GM23338 (cell line): Measurements from ENCODE around the gene CD300C. TPM values are rescaled to one million over a fixed set of nuclear protein-coding genes. Genes with fewer than 3 reads are reported as not detected.

ENCODE experiments used
- ATAC-seq: fragments of 200-7000 bp; cut with Tn5 transposase; 3 replicates; pipeline ENCODE4 v1.9.1; 2020
- DNase-seq: peaks from one replicate; pipeline ENCODE4 v3.0.0-alpha.2; 2015; ENCODE audit warnings: low spot score
- H2AFZ ChIP-seq: fragments of 200-600 bp; sonication (generic); 2 replicates; pipeline ENCODE4 v1.8.0; 2016; ENCODE audit warnings: antibody characterized with exemption, mild to moderate bottlenecking, moderate library complexity
- H3F3A ChIP-seq: fragments of 200-600 bp; sonication (generic); replicated peaks from 2 replicates; pipeline ENCODE4 v1.8.0; 2017; ENCODE audit warnings: antibody characterized with exemption, mixed run types, low read depth
- H3K27ac ChIP-seq: fragments of 200-600 bp; sonication (generic); 2 replicates; pipeline ENCODE4 v1.6.1; 2016; ENCODE audit warnings: low read depth
- H3K27me3 ChIP-seq: fragments of 200-600 bp; sonication (generic); 2 replicates; pipeline ENCODE4 v1.8.0; 2016; ENCODE audit warnings: mild to moderate bottlenecking, mixed run types, moderate library complexity; ENCODE audit not compliant: insufficient read depth
- H3K36me3 ChIP-seq: fragments of 200-600 bp; sonication (generic); 2 replicates; pipeline ENCODE4 v1.8.0; 2016; ENCODE audit warnings: mild to moderate bottlenecking; ENCODE audit not compliant: insufficient read depth
- H3K4me1 ChIP-seq: fragments of 200-600 bp; sonication (generic); 2 replicates; pipeline ENCODE4 v1.8.0; 2016; ENCODE audit warnings: mild to moderate bottlenecking, moderate library complexity; ENCODE audit not compliant: insufficient read depth
- H3K4me2 ChIP-seq: fragments of 200-600 bp; sonication (generic); 2 replicates; pipeline ENCODE4 v1.7.1; 2017; ENCODE audit warnings: mixed run types
- H3K4me3 ChIP-seq: fragments of 200-600 bp; sonication (generic); 2 replicates; pipeline ENCODE4 v1.6.1; 2016; ENCODE audit warnings: mixed run types
- H3K79me2 ChIP-seq: fragments of 200-600 bp; sonication (generic); replicated peaks from 2 replicates; pipeline ENCODE4 v1.8.0; 2017; ENCODE audit warnings: mild to moderate bottlenecking; ENCODE audit not compliant: insufficient read depth
- H3K9me2 ChIP-seq: fragments of 200-600 bp; sonication (generic); 2 replicates; pipeline ENCODE4 v1.8.0; 2017; ENCODE audit not compliant: insufficient read depth
- H4K20me1 ChIP-seq: fragments of 200-600 bp; sonication (generic); replicated peaks from 2 replicates; pipeline ENCODE4 v1.8.0; 2017; ENCODE audit warnings: mild to moderate bottlenecking; ENCODE audit not compliant: insufficient read depth
- H3K27ac Mint-ChIP-seq: 2 replicates; pipeline ENCODE4 v1.8.0; 2020; ENCODE audit warnings: inconsistent platforms, mild to moderate bottlenecking, moderate library complexity, mixed read lengths
- H3K27me3 Mint-ChIP-seq: 3 replicates; pipeline ENCODE4 v1.8.0; 2022; ENCODE audit warnings: low read depth, mild to moderate bottlenecking, moderate library complexity, mixed read lengths, inconsistent platforms; ENCODE audit not compliant: insufficient read depth, poor library complexity
- H3K36me3 Mint-ChIP-seq: 3 replicates; pipeline ENCODE4 v1.8.0; 2021; ENCODE audit warnings: low read depth, mild to moderate bottlenecking, inconsistent platforms, moderate library complexity, mixed read lengths
- H3K4me1 Mint-ChIP-seq: 3 replicates; pipeline ENCODE4 v1.8.0; 2020; ENCODE audit warnings: mild to moderate bottlenecking, inconsistent platforms, mixed read lengths
- H3K4me3 Mint-ChIP-seq: 3 replicates; pipeline ENCODE4 v1.8.0; 2021; ENCODE audit warnings: moderate library complexity, mild to moderate bottlenecking, inconsistent platforms, mixed read lengths
- H3K9me3 Mint-ChIP-seq: 3 replicates; pipeline ENCODE4 v1.8.0; 2020; ENCODE audit warnings: moderate library complexity, mild to moderate bottlenecking, inconsistent platforms, mixed read lengths
- CREB1 ChIP-seq: fragments of 250-450 bp; sonication (Bioruptor Pico); IDR thresholded peaks from 2 replicates; pipeline ENCODE4 v1.5.0; 2020; ENCODE audit warnings: low read depth, mild to moderate bottlenecking, moderate library complexity
- EZH2 ChIP-seq: fragments of 200-600 bp; sonication (generic); IDR thresholded peaks from one replicate; pipeline ENCODE4 v1.8.0; 2017; ENCODE audit warnings: antibody characterized with exemption, mild to moderate bottlenecking, low read depth; ENCODE audit not compliant: unreplicated experiment
- EZH2phosphoT487 ChIP-seq: fragments of 200-600 bp; sonication (generic); IDR thresholded peaks from one replicate; pipeline ENCODE4 v1.8.1; 2018; ENCODE audit warnings: antibody characterized with exemption; ENCODE audit not compliant: unreplicated experiment
- JUNB ChIP-seq: IDR thresholded peaks from one replicate; pipeline ENCODE4 v1.6.1; 2016; ENCODE audit warnings: antibody characterized with exemption; ENCODE audit not compliant: unreplicated experiment
- POLR2AphosphoS5 ChIP-seq: IDR thresholded peaks from 2 replicates; pipeline ENCODE4 v1.6.1; 2016; ENCODE audit warnings: antibody characterized with exemption, low read depth
- STAT1 ChIP-seq: IDR thresholded peaks from one replicate; pipeline ENCODE4 v1.6.1; 2016; ENCODE audit warnings: antibody characterized with exemption; ENCODE audit not compliant: unreplicated experiment
- ZNF114 ChIP-seq: fragments of 250-450 bp; sonication (Bioruptor Pico); IDR thresholded peaks from 2 replicates; pipeline ENCODE4 v1.5.0; 2020; ENCODE audit warnings: mild to moderate bottlenecking, moderate library complexity
- ZNF331 ChIP-seq: fragments of 250-450 bp; sonication (Bioruptor Pico); IDR thresholded peaks from 2 replicates; pipeline ENCODE4 v1.5.0; 2020; ENCODE audit warnings: low read depth, mild to moderate bottlenecking, moderate library complexity
- polyA plus RNA-seq: library from polyadenylated mRNA; unstranded; fragments of >200 nt; fragmentation: Nextera tagmentation; extraction: Ambion mirVana; gene quantifications from 2 replicates; pipeline ENCODE4 v1.2.1, GENCODE V29; 2016
- total RNA-seq: library from RNA; depleted of rRNA; stranded (reverse); fragments of >200 nt; shearing (Covaris generic); gene quantifications from 2 replicates; pipeline ENCODE4 v1.2.3, GENCODE V29; 2014
- TF ChIP-seq, protein P1 (sequence below), 2 experiments: fragments of 200-600 bp in 1 of 2; sonication (generic) in 1 of 2; conservative IDR thresholded peaks; 2 replicates each; pipeline versions ENCODE4 v1.5.1 to v1.6.1; 2016 to 2017; ENCODE audit warnings: antibody characterized with exemption in 2 of 2, low read depth in 2 of 2, mild to moderate bottlenecking in 2 of 2, moderate library complexity in 1 of 2
- TF ChIP-seq, protein P2 (sequence below): IDR thresholded peaks from 2 replicates; pipeline ENCODE4 v1.6.1; 2016; ENCODE audit warnings: antibody characterized with exemption
- TF ChIP-seq, protein P3 (sequence below): IDR thresholded peaks from one replicate; pipeline ENCODE4 v1.6.1; 2018; ENCODE audit warnings: antibody characterized with exemption; ENCODE audit not compliant: unreplicated experiment

The CD300C gene
- total and polyA plus RNA-seq, 2 experiments from 2014 or later = not detected

DNA sequence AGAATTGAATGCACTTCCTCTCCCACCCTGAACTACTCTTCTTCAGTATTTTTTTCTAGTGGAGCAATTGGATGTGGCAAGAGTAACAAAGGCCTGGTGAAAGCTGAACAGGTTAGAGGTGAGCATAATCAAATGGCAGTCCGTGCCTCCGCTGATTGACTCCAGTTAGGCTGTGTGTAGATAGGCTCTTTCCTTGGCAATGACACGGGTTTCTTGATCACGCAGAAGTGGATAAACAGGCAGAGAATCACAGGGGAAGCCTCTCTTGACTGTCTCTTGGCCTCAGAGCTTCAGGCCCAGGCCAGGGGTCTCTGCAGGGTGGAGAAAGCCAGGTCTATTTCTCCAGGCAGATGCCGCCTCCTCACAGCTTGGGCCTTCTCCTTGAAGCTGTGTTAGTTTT is 18.8 kb downstream of the CD300C start (continued):
- TF ChIP-seq, protein P1, sequence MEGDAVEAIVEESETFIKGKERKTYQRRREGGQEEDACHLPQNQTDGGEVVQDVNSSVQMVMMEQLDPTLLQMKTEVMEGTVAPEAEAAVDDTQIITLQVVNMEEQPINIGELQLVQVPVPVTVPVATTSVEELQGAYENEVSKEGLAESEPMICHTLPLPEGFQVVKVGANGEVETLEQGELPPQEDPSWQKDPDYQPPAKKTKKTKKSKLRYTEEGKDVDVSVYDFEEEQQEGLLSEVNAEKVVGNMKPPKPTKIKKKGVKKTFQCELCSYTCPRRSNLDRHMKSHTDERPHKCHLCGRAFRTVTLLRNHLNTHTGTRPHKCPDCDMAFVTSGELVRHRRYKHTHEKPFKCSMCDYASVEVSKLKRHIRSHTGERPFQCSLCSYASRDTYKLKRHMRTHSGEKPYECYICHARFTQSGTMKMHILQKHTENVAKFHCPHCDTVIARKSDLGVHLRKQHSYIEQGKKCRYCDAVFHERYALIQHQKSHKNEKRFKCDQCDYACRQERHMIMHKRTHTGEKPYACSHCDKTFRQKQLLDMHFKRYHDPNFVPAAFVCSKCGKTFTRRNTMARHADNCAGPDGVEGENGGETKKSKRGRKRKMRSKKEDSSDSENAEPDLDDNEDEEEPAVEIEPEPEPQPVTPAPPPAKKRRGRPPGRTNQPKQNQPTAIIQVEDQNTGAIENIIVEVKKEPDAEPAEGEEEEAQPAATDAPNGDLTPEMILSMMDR (conservative IDR thresholded peaks at IDR 0.05; ENCODE audit: low read depth in 2 of 2) = no peak
- TF ChIP-seq, protein P2, sequence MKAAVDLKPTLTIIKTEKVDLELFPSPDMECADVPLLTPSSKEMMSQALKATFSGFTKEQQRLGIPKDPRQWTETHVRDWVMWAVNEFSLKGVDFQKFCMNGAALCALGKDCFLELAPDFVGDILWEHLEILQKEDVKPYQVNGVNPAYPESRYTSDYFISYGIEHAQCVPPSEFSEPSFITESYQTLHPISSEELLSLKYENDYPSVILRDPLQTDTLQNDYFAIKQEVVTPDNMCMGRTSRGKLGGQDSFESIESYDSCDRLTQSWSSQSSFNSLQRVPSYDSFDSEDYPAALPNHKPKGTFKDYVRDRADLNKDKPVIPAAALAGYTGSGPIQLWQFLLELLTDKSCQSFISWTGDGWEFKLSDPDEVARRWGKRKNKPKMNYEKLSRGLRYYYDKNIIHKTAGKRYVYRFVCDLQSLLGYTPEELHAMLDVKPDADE = no peak
- TF ChIP-seq POLR2AphosphoS5 (no peak), STAT1 (no peak), JUNB (no peak), CREB1 (CRISPR knock-in tag) (no peak), ZNF114 (CRISPR knock-in tag) (no peak), ZNF331 (CRISPR knock-in tag) (no peak)

DNA sequence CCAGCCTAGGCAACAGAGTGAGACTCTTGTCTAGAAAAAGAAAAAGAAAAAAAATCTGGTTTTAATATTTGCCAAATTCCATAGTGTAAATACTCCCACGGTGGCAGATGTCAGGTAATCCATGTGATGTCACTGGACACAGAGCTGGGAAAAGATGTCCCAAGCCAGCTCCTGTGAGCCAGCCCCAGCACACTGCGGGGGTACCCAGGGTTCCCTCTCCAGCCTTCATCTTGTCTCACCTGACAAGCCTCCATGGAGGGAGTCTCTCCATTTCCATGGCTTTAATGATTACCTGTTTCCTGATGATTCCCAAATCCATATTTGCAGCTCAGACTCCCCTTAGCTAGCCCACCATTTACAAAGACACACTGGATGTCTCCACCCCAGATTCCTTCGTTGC is 19.2 kb downstream of the CD300C start:
- H3K4me2 ChIP-seq = no peak overlapping the region
- no peaks in the 10 kb centered on the region for H3K4me1 ChIP-seq
- H3K27ac ChIP-seq = no peak overlapping the region
- no peaks in the 10 kb centered on the region for H4K20me1 ChIP-seq
- no peaks in the 10 kb centered on the region for H3K9me2 ChIP-seq
- H2AFZ ChIP-seq = no peak overlapping the region
- no peak for ATAC-seq
- Mint-ChIP-seq H3K4me3 (no peak overlapping the region), H3K27me3 (peaks cover 8% of the 10 kb centered on the region), H3K4me1 (no peaks in the 10 kb centered on the region), H3K27ac (no peak overlapping the region), H3K9me3 (peaks cover 23% of the 10 kb centered on the region), H3K36me3 (no peaks in the 10 kb centered on the region)
- no peaks in the 10 kb centered on the region for H3K79me2 ChIP-seq
- no peaks in the 10 kb centered on the region for H3K36me3 ChIP-seq
- no peak overlapping the region for H3K4me3 ChIP-seq
- no peaks in the 10 kb centered on the region for H3F3A ChIP-seq
- DNase-seq = no peak
- H3K27me3 ChIP-seq = no peaks in the 10 kb centered on the region
- TF ChIP-seq STAT1 (no peak), CREB1 (CRISPR knock-in tag) (no peak), EZH2 (no peak), POLR2AphosphoS5 (no peak), ZNF114 (CRISPR knock-in tag) (no peak), ZNF331 (CRISPR knock-in tag) (no peak), EZH2phosphoT487 (no peak)
- TF ChIP-seq, protein P2 = no peak
- TF ChIP-seq, protein P3, sequence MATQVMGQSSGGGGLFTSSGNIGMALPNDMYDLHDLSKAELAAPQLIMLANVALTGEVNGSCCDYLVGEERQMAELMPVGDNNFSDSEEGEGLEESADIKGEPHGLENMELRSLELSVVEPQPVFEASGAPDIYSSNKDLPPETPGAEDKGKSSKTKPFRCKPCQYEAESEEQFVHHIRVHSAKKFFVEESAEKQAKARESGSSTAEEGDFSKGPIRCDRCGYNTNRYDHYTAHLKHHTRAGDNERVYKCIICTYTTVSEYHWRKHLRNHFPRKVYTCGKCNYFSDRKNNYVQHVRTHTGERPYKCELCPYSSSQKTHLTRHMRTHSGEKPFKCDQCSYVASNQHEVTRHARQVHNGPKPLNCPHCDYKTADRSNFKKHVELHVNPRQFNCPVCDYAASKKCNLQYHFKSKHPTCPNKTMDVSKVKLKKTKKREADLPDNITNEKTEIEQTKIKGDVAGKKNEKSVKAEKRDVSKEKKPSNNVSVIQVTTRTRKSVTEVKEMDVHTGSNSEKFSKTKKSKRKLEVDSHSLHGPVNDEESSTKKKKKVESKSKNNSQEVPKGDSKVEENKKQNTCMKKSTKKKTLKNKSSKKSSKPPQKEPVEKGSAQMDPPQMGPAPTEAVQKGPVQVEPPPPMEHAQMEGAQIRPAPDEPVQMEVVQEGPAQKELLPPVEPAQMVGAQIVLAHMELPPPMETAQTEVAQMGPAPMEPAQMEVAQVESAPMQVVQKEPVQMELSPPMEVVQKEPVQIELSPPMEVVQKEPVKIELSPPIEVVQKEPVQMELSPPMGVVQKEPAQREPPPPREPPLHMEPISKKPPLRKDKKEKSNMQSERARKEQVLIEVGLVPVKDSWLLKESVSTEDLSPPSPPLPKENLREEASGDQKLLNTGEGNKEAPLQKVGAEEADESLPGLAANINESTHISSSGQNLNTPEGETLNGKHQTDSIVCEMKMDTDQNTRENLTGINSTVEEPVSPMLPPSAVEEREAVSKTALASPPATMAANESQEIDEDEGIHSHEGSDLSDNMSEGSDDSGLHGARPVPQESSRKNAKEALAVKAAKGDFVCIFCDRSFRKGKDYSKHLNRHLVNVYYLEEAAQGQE = no peak
- TF ChIP-seq, protein P1 (conservative IDR thresholded peaks at IDR 0.05; ENCODE audit: low read depth in 2 of 2) = no peak
